Measurements from ENCODE around the gene ACSL3. TPM values are rescaled to one million over a fixed set of nuclear protein-coding genes. Genes with fewer than 3 reads are reported as not detected.

The ACSL3 gene
- total RNA-seq, 4 donors from 2014 or later: 38.4 to 57.3 (median 53.5) TPM

DNA sequence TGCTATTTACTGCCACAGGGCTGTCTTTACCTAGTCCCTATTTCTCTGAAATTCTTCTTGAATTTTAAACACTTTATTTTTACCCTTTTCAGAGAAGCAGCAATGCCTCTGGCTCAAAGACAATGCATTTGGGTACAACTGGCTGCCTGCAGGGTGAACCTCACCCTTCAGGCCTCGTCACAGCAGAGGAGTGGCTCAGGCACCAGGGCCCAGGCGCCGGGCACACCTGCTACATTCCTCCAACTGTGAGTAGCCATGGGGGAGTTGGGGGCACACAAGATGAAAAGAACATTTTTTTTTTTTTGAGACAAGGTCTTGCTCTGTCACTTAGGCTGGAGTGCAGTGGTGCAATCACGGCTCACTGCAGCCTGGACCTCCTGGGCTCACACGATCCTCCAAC, 116.3 kb downstream of the ACSL3 start:
- Histone ChIP-seq H3K36me3 (no peaks in the 10 kb centered on the region), H3K9me3 (no peaks in the 10 kb centered on the region), H3K4me1 (no peaks in the 10 kb centered on the region), H3K27ac (no peak overlapping the region), H3K4me3 (no peak overlapping the region), H3K27me3 (no peaks in the 10 kb centered on the region)
- no peak for DNase-seq (ENCODE audit: low spot score in 2 of 2)
- 93 to 94% methylated on average over 5 of the region's 5 CpGs for WGBS, 2 donors
- no peak for TF ChIP-seq EP300 (IDR thresholded peaks at IDR 0.05)
- TF ChIP-seq, protein P1, sequence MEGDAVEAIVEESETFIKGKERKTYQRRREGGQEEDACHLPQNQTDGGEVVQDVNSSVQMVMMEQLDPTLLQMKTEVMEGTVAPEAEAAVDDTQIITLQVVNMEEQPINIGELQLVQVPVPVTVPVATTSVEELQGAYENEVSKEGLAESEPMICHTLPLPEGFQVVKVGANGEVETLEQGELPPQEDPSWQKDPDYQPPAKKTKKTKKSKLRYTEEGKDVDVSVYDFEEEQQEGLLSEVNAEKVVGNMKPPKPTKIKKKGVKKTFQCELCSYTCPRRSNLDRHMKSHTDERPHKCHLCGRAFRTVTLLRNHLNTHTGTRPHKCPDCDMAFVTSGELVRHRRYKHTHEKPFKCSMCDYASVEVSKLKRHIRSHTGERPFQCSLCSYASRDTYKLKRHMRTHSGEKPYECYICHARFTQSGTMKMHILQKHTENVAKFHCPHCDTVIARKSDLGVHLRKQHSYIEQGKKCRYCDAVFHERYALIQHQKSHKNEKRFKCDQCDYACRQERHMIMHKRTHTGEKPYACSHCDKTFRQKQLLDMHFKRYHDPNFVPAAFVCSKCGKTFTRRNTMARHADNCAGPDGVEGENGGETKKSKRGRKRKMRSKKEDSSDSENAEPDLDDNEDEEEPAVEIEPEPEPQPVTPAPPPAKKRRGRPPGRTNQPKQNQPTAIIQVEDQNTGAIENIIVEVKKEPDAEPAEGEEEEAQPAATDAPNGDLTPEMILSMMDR (IDR thresholded peaks at IDR 0.05): no peak
- no peak for TF ChIP-seq POLR2A (IDR thresholded peaks at IDR 0.05)

DNA sequence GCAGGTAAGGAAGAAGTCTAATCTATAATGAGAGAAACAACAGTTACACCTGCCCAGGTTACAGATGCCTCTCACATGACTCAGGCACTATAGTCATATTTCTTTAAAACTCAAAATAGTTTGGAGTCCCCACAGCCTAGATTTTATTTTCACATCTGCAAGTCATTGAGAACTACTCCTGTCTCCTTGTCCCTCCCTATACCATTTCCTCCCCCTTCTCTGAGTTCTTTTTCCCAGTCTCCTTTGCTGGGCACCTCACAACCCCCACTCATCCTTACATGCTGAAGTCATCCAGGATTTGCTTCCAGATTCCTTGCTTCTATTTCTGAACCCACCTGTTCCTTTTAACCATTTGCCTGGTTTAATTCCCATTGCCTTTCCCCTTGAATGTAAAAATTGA, 118.0 kb downstream of the ACSL3 start:
- Histone ChIP-seq H3K27me3 (no peaks in the 10 kb centered on the region), H3K36me3 (no peaks in the 10 kb centered on the region), H3K27ac (no peak overlapping the region), H3K4me3 (no peak overlapping the region), H3K4me1 (no peaks in the 10 kb centered on the region), H3K9me3 (no peaks in the 10 kb centered on the region)
- TF ChIP-seq, protein P1 (IDR thresholded peaks at IDR 0.05): no peak
- TF ChIP-seq EP300 (IDR thresholded peaks at IDR 0.05): no peak
- TF ChIP-seq POLR2A (IDR thresholded peaks at IDR 0.05): no peak
- no peak for DNase-seq (ENCODE audit: low spot score in 2 of 2)

DNA sequence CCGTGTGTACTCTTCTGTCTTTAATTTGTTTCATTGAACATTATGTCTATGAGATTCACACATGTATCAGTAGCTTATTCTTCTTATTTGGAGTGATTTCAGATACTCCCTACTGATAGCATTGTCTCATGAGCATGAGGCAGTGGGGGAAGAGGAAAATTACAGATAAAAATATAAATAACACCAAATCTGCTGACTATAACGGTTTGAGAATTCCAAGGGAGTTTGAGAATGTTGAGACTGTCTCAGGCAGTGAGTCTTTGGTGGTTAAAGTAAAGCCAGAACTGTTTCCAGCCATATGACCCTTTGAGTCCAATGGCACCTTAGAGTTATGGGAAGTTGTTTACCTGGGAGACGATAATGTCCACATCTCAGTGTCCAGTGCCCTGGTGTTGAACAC, 118.6 kb downstream of the ACSL3 start:
- Histone ChIP-seq H3K36me3 (no peaks in the 10 kb centered on the region), H3K27ac (no peak overlapping the region), H3K4me3 (no peak overlapping the region), H3K4me1 (no peaks in the 10 kb centered on the region), H3K9me3 (no peaks in the 10 kb centered on the region), H3K27me3 (no peaks in the 10 kb centered on the region)
- no peak for TF ChIP-seq POLR2A (IDR thresholded peaks at IDR 0.05)
- TF ChIP-seq, protein P1 (IDR thresholded peaks at IDR 0.05): no peak
- TF ChIP-seq EP300 (IDR thresholded peaks at IDR 0.05): no peak
- no peak for DNase-seq (ENCODE audit: low spot score in 2 of 2)
- 47 to 48% methylated on average over 3 of the region's 3 CpGs for WGBS, 2 donors

DNA sequence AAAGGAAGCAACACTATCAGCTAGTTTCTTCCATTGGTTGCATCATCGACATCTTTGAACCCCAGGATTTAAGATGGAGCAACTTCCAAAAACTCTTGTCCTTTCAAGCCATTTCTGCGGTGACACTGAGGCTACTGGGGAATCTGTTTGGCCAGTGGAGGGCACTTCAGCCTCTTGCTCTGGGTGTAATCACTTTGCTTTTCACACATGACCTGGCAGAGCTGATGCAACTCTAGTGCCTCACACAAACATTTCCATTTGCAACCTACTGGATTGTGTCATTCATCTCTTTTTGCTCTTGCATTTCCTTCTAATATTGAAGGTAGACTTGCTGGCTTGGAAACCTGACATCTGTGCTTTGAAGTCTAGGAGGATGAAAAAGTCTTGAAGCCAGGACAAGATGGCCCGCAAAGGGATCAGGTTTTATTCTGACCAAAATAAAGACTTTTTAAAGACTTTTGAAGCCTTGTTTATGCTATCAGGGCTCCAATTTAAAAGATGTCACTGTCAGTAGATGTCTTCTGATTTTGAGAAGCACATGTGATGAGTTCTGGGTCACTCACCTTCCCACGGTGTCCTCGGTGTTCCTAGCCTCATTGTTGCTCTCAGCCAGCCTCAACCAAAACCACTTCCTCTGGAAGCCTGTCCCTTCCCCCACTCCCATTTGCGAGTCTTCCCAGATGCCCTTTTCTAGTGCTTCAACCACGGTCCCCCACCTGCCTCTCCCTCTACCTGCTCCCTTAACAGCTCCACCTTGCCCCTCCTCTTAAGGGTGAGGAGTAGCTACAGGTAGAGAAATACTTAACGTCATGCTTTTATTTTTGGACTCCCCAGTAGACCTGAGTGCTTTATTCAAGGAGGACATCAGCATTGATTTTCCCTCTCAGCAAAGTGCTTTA, 121.4 kb downstream of the ACSL3 start:
- WGBS, 2 donors: 77 to 84% methylated on average over 8 of the region's 8 CpGs

DNA sequence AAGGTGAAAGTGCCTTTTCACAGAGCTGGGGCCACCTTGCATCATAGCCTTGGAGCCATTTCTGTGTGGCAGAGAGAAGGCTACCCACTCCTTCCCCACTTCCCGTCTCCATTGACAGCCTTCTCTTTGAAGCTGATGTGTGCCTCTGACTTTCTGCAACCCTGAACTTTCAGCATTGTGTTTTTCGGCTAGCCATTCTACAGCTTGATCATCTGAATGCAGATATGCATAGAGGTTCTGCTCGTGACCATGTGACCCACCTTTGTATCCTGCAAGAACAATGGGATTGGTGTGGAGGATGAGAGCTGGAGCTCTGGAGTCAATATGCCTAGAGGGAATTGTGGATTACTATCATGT, 122.1 kb downstream of the ACSL3 start:
- 77 to 88% methylated on average over 3 of the region's 3 CpGs for WGBS, 2 donors
- Histone ChIP-seq H3K4me1 (no peaks in the 10 kb centered on the region), H3K27me3 (no peaks in the 10 kb centered on the region), H3K36me3 (no peaks in the 10 kb centered on the region), H3K27ac (no peak overlapping the region), H3K4me3 (no peak overlapping the region), H3K9me3 (no peaks in the 10 kb centered on the region)
- DNase-seq (ENCODE audit: low spot score in 2 of 2): no peak
- no peak for TF ChIP-seq EP300 (IDR thresholded peaks at IDR 0.05)
- no peak for TF ChIP-seq POLR2A (IDR thresholded peaks at IDR 0.05)
- TF ChIP-seq, protein P1 (IDR thresholded peaks at IDR 0.05): no peak

More for the DNA sequence above, 121.4 kb downstream of the ACSL3 start:
- Histone ChIP-seq H3K27ac (no peak overlapping the region), H3K27me3 (no peaks in the 10 kb centered on the region), H3K9me3 (no peaks in the 10 kb centered on the region), H3K4me3 (no peak overlapping the region), H3K36me3 (no peaks in the 10 kb centered on the region), H3K4me1 (no peaks in the 10 kb centered on the region)
- DNase-seq (ENCODE audit: low spot score in 2 of 2): peak; percentile 17 to 57
- TF ChIP-seq, protein P1 (IDR thresholded peaks at IDR 0.05): peak; percentile 27 to 61 (median 44)
- TF ChIP-seq EP300 (IDR thresholded peaks at IDR 0.05) (peak in 1 of 2 donors; percentile 66), POLR2A (IDR thresholded peaks at IDR 0.05) (no peak)
